ENCODE data around the gene XIST. TPM values are rescaled to one million over a fixed set of nuclear protein-coding genes. Genes with fewer than 3 reads are reported as not detected.

Gene XIST
- total RNA-seq, 1 experiment from 2014 or later: 0.24 TPM

- no peak overlapping the region for H3K4me3 ChIP-seq
- H3K9me3 ChIP-seq (ENCODE audit: insufficient read depth, low read depth): no peaks in the 10 kb centered on the region
- BruUV-seq (replicated peaks): no TSS peak
- H3K4me1 ChIP-seq (replicated peaks; ENCODE audit: insufficient read depth): no peaks in the 10 kb centered on the region; the same call in 1 of the 2 replicates
- H3K9me2 ChIP-seq (ENCODE audit: insufficient read depth): no peaks in the 10 kb centered on the region
- H3K4me2 ChIP-seq: no peak overlapping the region
- POLR2A ChIA-PET (ENCODE audit: unreplicated experiment): no interaction called here
- no peak overlapping the region for H2AFZ ChIP-seq
- intact Hi-C loops (cut with micrococcal nuclease; ENCODE audit: unreplicated experiment): loop anchor here (10.0 kb wide), 1 partner anchor 78 kb away; no protein-coding TSS in a partner anchor
- no peaks in the 10 kb centered on the region for H3K27me3 ChIP-seq (ENCODE audit: insufficient read depth, low read depth)
- H3K36me3 ChIP-seq (ENCODE audit: low read depth): no peaks in the 10 kb centered on the region
- CTCF ChIA-PET: no interaction called here
- H3F3A ChIP-seq (ENCODE audit: insufficient read depth, low read depth): no peaks in the 10 kb centered on the region
- no peak overlapping the region for H3K27ac ChIP-seq
- no peak for DNase-seq
- H4K20me1 ChIP-seq (ENCODE audit: insufficient read depth): no peaks in the 10 kb centered on the region
- no peak for TF ChIP-seq EZH2 (IDR thresholded peaks at IDR 0.05; ENCODE audit: low read depth)
- TF ChIP-seq CTCF (conservative IDR thresholded peaks at IDR 0.05): no peak
- H3K79me2 ChIP-seq (ENCODE audit: low read depth): no peaks in the 10 kb centered on the region
Observed at GRCh38 chrX:73867144-73867543, 14.6 kb upstream of the XIST start.

DNA sequence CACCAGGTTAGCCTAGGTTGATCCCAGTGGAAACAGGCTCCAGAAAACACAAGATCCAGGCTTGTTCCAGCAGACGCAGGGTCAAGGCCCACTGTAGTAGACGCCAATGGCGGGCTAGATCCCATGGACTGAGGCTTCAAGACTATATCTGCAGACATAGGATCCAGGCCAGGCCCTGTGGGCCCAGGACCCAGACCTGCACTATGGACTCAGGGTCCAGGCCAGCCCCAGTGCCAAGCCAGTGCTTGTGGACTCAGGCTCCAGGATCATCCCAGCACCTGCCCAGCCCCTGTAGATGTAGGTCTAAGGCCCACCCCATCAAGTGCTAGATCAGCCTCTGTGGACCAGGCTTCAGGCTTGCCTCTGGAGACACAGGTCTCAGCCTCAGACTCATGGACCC is 11.3 kb upstream of the XIST start:
- no peaks in the 10 kb centered on the region for H3F3A ChIP-seq (ENCODE audit: insufficient read depth, low read depth)
- TF ChIP-seq EZH2 (IDR thresholded peaks at IDR 0.05; ENCODE audit: low read depth): no peak
- H3K4me3 ChIP-seq: no peak overlapping the region
- no peak for DNase-seq
- no peaks in the 10 kb centered on the region for H3K9me3 ChIP-seq (ENCODE audit: insufficient read depth, low read depth)
- H3K4me1 ChIP-seq (replicated peaks; ENCODE audit: insufficient read depth): no peaks in the 10 kb centered on the region; the same call in 1 of the 2 replicates
- H3K27me3 ChIP-seq (ENCODE audit: insufficient read depth, low read depth): no peaks in the 10 kb centered on the region
- CTCF ChIA-PET: no interaction called here
- no peaks in the 10 kb centered on the region for H3K79me2 ChIP-seq (ENCODE audit: low read depth)
- no peaks in the 10 kb centered on the region for H3K9me2 ChIP-seq (ENCODE audit: insufficient read depth)
- no peak overlapping the region for H2AFZ ChIP-seq
- H3K27ac ChIP-seq: no peak overlapping the region
- POLR2A ChIA-PET (ENCODE audit: unreplicated experiment): no interaction called here
- BruUV-seq (replicated peaks): no TSS peak
- no peaks in the 10 kb centered on the region for H3K36me3 ChIP-seq (ENCODE audit: low read depth)
- no peaks in the 10 kb centered on the region for H4K20me1 ChIP-seq (ENCODE audit: insufficient read depth)
- intact Hi-C loops (cut with micrococcal nuclease; ENCODE audit: unreplicated experiment): loop anchor here (5.0 to 10.0 kb wide), 2 partner anchors 81 to 253 kb away; no protein-coding TSS in a partner anchor
- no peak overlapping the region for H3K4me2 ChIP-seq

GRCh38 chrX:73863268-73863667 is 10.8 kb upstream of the XIST start:
- intact Hi-C loops (cut with micrococcal nuclease; ENCODE audit: unreplicated experiment): loop anchor here (5.0 to 10.0 kb wide), 2 partner anchors 82 to 254 kb away; no protein-coding TSS in a partner anchor
- Histone ChIP-seq H3K27ac (no peak overlapping the region), H3K79me2 (ENCODE audit: low read depth) (no peaks in the 10 kb centered on the region), H3K27me3 (ENCODE audit: insufficient read depth, low read depth) (no peaks in the 10 kb centered on the region), H3K9me2 (ENCODE audit: insufficient read depth) (no peaks in the 10 kb centered on the region), H3K4me1 (replicated peaks; ENCODE audit: insufficient read depth) (no peaks in the 10 kb centered on the region; the same call in 1 of the 2 replicates), H2AFZ (no peak overlapping the region), H3K4me2 (no peak overlapping the region), H3K36me3 (ENCODE audit: low read depth) (no peaks in the 10 kb centered on the region), H4K20me1 (ENCODE audit: insufficient read depth) (no peaks in the 10 kb centered on the region), H3F3A (ENCODE audit: insufficient read depth, low read depth) (no peaks in the 10 kb centered on the region), H3K9me3 (ENCODE audit: insufficient read depth, low read depth) (no peaks in the 10 kb centered on the region), H3K4me3 (no peak overlapping the region)
- ChIA-PET CTCF (no interaction called here), POLR2A (ENCODE audit: unreplicated experiment) (no interaction called here)
- no peak for TF ChIP-seq EZH2 (IDR thresholded peaks at IDR 0.05; ENCODE audit: low read depth)
- no peak for DNase-seq
- no TSS peak for BruUV-seq (replicated peaks)

DNA sequence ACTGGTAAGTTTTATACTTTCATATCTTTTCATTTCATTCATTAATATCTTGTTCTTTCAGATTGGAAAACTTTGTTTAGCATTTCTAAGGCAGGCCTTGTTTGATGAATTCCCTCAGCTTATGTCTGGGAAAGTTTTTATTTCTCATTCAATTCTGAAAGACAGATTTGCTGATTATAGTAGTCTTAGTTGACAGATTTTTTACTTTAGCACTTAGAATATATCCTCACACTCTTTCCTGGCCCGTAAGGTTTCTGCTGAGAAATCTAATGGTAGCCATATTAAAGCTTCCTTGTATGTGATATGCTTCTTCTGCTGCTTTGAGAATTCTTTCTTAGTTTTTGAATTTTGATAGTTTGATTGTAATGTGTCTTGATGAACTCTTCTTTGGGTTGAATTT is 7.1 kb upstream of the XIST start:
- CTCF ChIA-PET: no interaction called here
- H3K79me2 ChIP-seq (ENCODE audit: low read depth): no peaks in the 10 kb centered on the region
- H3K27ac ChIP-seq: no peak overlapping the region
- no peak overlapping the region for H3K4me2 ChIP-seq
- no peak overlapping the region for H3K4me3 ChIP-seq
- no TSS peak for BruUV-seq (replicated peaks)
- intact Hi-C loops (cut with micrococcal nuclease; ENCODE audit: unreplicated experiment): loop anchor here (5.0 to 10.0 kb wide), 2 partner anchors 85 to 258 kb away; no protein-coding TSS in a partner anchor
- H3K27me3 ChIP-seq (ENCODE audit: insufficient read depth, low read depth): no peaks in the 10 kb centered on the region
- POLR2A ChIA-PET (ENCODE audit: unreplicated experiment): interaction anchor here (0.6 kb wide), 2 partner anchors 133 to 322 kb away, joined by 5 read pairs; no protein-coding TSS in a partner anchor
- H3K9me2 ChIP-seq (ENCODE audit: insufficient read depth): no peaks in the 10 kb centered on the region
- peaks cover 4% of the 10 kb centered on the region; the same call in 1 of the 2 replicates for H3K4me1 ChIP-seq (replicated peaks; ENCODE audit: insufficient read depth)
- no peaks in the 10 kb centered on the region for H4K20me1 ChIP-seq (ENCODE audit: insufficient read depth)
- no peak for DNase-seq
- H3K36me3 ChIP-seq (ENCODE audit: low read depth): no peaks in the 10 kb centered on the region
- H2AFZ ChIP-seq: no peak overlapping the region
- no peaks in the 10 kb centered on the region for H3F3A ChIP-seq (ENCODE audit: insufficient read depth, low read depth)
- TF ChIP-seq EZH2 (IDR thresholded peaks at IDR 0.05; ENCODE audit: low read depth): no peak
- TF ChIP-seq CTCF (conservative IDR thresholded peaks at IDR 0.05): no peak
- no peaks in the 10 kb centered on the region for H3K9me3 ChIP-seq (ENCODE audit: insufficient read depth, low read depth)
